ENCODE data around the gene DAPK1.

DNA sequence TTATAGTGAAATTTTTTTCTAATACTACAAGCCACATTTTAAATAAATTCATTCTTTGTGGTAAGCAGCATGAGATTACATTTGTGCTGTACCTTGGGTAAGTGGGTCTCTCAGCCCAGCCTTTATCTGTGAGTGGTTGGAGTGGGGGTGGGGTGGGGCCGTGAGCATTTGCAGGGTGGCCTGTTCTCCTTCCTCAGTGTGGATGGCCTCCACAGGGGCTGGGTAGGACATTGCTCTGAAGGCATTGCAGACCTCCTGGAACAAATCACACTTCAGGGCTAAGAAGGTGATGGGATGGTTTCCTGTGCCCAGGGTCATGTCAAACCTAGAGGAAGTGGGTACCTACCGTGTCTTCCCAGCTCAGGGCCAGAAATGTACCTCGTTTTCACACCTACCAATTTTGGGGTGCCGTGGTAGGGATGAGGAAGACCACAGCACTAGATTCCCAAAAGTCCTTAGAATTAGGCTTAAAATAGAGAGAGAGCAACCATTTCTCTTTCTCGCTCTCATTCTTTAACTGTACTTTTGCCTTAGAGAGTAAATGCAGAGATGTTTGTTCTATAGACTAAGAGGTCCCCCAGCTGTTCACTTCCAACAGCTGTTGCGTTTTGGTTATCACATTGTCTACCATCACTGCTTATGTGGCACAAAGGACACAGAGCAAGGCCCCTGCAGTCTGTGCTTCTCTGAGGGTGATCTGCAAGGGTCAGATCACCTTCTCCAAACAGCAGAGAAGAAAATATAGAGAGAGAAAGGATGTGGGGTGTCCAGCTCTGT lies 144.9 kb downstream of the DAPK1 start:
- TF ChIP-seq POLR2A (IDR thresholded peaks at IDR 0.05): no peak
- TF ChIP-seq, protein P1, sequence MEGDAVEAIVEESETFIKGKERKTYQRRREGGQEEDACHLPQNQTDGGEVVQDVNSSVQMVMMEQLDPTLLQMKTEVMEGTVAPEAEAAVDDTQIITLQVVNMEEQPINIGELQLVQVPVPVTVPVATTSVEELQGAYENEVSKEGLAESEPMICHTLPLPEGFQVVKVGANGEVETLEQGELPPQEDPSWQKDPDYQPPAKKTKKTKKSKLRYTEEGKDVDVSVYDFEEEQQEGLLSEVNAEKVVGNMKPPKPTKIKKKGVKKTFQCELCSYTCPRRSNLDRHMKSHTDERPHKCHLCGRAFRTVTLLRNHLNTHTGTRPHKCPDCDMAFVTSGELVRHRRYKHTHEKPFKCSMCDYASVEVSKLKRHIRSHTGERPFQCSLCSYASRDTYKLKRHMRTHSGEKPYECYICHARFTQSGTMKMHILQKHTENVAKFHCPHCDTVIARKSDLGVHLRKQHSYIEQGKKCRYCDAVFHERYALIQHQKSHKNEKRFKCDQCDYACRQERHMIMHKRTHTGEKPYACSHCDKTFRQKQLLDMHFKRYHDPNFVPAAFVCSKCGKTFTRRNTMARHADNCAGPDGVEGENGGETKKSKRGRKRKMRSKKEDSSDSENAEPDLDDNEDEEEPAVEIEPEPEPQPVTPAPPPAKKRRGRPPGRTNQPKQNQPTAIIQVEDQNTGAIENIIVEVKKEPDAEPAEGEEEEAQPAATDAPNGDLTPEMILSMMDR (IDR thresholded peaks at IDR 0.05): no peak

Data from testis (tissue), 2 donors.